PC-9 (cell line): ENCODE data around the gene ASB13. TPM values are rescaled to one million over a fixed set of nuclear protein-coding genes. Genes with fewer than 3 reads are reported as not detected.

Experiments
- BruUV-seq: library from RNA; stranded (reverse); fragments of 400-500 nt; replicated peaks from 2 replicates; lab custom pipeline; 2021; lab: Mats Ljungman, UMichigan
- CTCF ChIA-PET: fragments of 300-600 bp; sonication (Branson Sonifier 250); formaldehyde crosslinking; loops from one replicate; lab custom pipeline; 2022; ENCODE audit warnings: antibody characterized with exemption; lab: Charles Lee
- POLR2A ChIA-PET: fragments of 300-600 bp; sonication (Branson Sonifier 250); formaldehyde crosslinking; loops from one replicate; lab custom pipeline; 2022; ENCODE audit warnings: antibody characterized with exemption; ENCODE audit not compliant: unreplicated experiment; lab: Charles Lee
- DNase-seq, 2 experiments: peaks; one replicate each; pipeline versions ENCODE4 v3.0.0 to v3.0.0-alpha.2; 2015 to 2022; ENCODE audit warnings: mixed read lengths in 1 of 2
- H2AFZ ChIP-seq: fragments of 200-600 bp; sonication (generic); 2 replicates; pipeline ENCODE4 v1.8.1; 2017; ENCODE audit warnings: antibody characterized with exemption
- H3F3A ChIP-seq: fragments of 200-600 bp; sonication (generic); 2 replicates; pipeline ENCODE4 v1.8.1; 2017; ENCODE audit warnings: antibody characterized with exemption, mild to moderate bottlenecking, low read depth; ENCODE audit not compliant: insufficient read depth
- H3K27ac ChIP-seq: fragments of 200-600 bp; sonication (generic); 2 replicates; pipeline ENCODE4 v1.6.1; 2016; ENCODE audit warnings: mixed run types
- H3K27me3 ChIP-seq: fragments of 200-600 bp; sonication (generic); 2 replicates; pipeline ENCODE4 v1.6.1; 2016; ENCODE audit warnings: low read depth, mixed run types; ENCODE audit not compliant: insufficient read depth
- H3K36me3 ChIP-seq: fragments of 200-600 bp; sonication (generic); 2 replicates; pipeline ENCODE4 v1.6.1; 2016; ENCODE audit warnings: low read depth, mixed run types
- H3K4me1 ChIP-seq: fragments of 200-600 bp; sonication (generic); replicated peaks from 2 replicates; pipeline ENCODE4 v1.6.1; 2016; ENCODE audit warnings: mixed run types; ENCODE audit not compliant: insufficient read depth
- H3K4me2 ChIP-seq: fragments of 200-600 bp; sonication (generic); 2 replicates; pipeline ENCODE4 v1.6.1; 2017; ENCODE audit warnings: mixed run types
- H3K4me3 ChIP-seq: fragments of 200-600 bp; sonication (generic); 2 replicates; pipeline ENCODE4 v1.6.1; 2016; ENCODE audit warnings: mixed run types
- H3K79me2 ChIP-seq: fragments of 200-600 bp; sonication (generic); 2 replicates; pipeline ENCODE4 v1.6.1; 2017; ENCODE audit warnings: low read depth, mixed run types
- H3K9me2 ChIP-seq: fragments of 200-600 bp; sonication (generic); 2 replicates; pipeline ENCODE4 v1.8.1; 2017; ENCODE audit warnings: mild to moderate bottlenecking; ENCODE audit not compliant: insufficient read depth
- H3K9me3 ChIP-seq: fragments of 200-600 bp; sonication (generic); 2 replicates; pipeline ENCODE4 v1.8.1; 2016; ENCODE audit warnings: low read depth; ENCODE audit not compliant: insufficient read depth
- H4K20me1 ChIP-seq: fragments of 200-600 bp; sonication (generic); 2 replicates; pipeline ENCODE4 v1.8.1; 2017; ENCODE audit not compliant: insufficient read depth
- CTCF ChIP-seq: fragments of 200-600 bp; sonication (generic); conservative IDR thresholded peaks from 2 replicates; pipeline ENCODE4 v1.6.1; 2017; ENCODE audit warnings: mixed run types, antibody characterized with exemption, mild to moderate bottlenecking, moderate library complexity
- EZH2 ChIP-seq: fragments of 200-600 bp; sonication (generic); IDR thresholded peaks from 2 replicates; pipeline ENCODE4 v1.8.0; 2017; ENCODE audit warnings: antibody characterized with exemption, low read depth
- intact Hi-C: fragments of 100-400 bp; cut with micrococcal nuclease; formaldehyde crosslinking; loops from one replicate; pipeline ENCODE4 v1.10.0; 2022; ENCODE audit not compliant: unreplicated experiment
- total RNA-seq: library from RNA; stranded (reverse); gene quantifications from 2 replicates; pipeline ENCODE4 v1.2.3, GENCODE V29; 2021

ASB13 gene
- total RNA-seq, 1 experiment from 2014 or later = 22.2 TPM

GRCh38 chr10:5606864-5607263, 59.5 kb downstream of the ASB13 start:
- no peaks in the 10 kb centered on the region for H3K36me3 ChIP-seq
- intact Hi-C loops = no loop called here
- no peaks in the 10 kb centered on the region for H3K79me2 ChIP-seq
- peaks cover 24% of the 10 kb centered on the region; the same call in 1 of the 2 replicates for H3F3A ChIP-seq
- no peak overlapping the region for H2AFZ ChIP-seq
- BruUV-seq = no TSS peak
- H3K27me3 ChIP-seq = no peaks in the 10 kb centered on the region
- H3K4me2 ChIP-seq = no peak overlapping the region
- POLR2A ChIA-PET = no interaction called here
- no peaks in the 10 kb centered on the region for H4K20me1 ChIP-seq
- CTCF ChIA-PET = no interaction called here
- no peaks in the 10 kb centered on the region for H3K9me2 ChIP-seq
- H3K9me3 ChIP-seq = no peaks in the 10 kb centered on the region
- H3K27ac ChIP-seq = no peak overlapping the region
- peaks cover 39% of the 10 kb centered on the region for H3K4me1 ChIP-seq
- no peak for TF ChIP-seq EZH2
- TF ChIP-seq CTCF = no peak
- no peak for DNase-seq
- no peak overlapping the region for H3K4me3 ChIP-seq

GRCh38 chr10:5606321-5606720, 60.1 kb downstream of the ASB13 start:
- H3K79me2 ChIP-seq = no peaks in the 10 kb centered on the region
- POLR2A ChIA-PET = no interaction called here
- peaks cover 33% of the 10 kb centered on the region for H3K4me1 ChIP-seq
- TF ChIP-seq EZH2 (no peak), CTCF (no peak)
- no peak overlapping the region for H3K27ac ChIP-seq
- H2AFZ ChIP-seq = no peak overlapping the region
- H3K4me3 ChIP-seq = no peak overlapping the region
- H3K4me2 ChIP-seq = no peak overlapping the region
- H3K9me2 ChIP-seq = no peaks in the 10 kb centered on the region
- no peaks in the 10 kb centered on the region for H3K36me3 ChIP-seq
- H3K9me3 ChIP-seq = no peaks in the 10 kb centered on the region
- BruUV-seq = no TSS peak
- CTCF ChIA-PET = no interaction called here
- H3F3A ChIP-seq = peaks cover 18% of the 10 kb centered on the region; the same call in 1 of the 2 replicates
- no peaks in the 10 kb centered on the region for H3K27me3 ChIP-seq
- intact Hi-C loops = no loop called here
- DNase-seq = no peak
- no peaks in the 10 kb centered on the region for H4K20me1 ChIP-seq

- Histone ChIP-seq H3K4me3 (no peak overlapping the region), H3F3A (peaks cover 6% of the 10 kb centered on the region; the same call in 1 of the 2 replicates), H3K27me3 (no peaks in the 10 kb centered on the region), H3K27ac (no peak overlapping the region), H3K9me2 (no peaks in the 10 kb centered on the region), H3K79me2 (no peaks in the 10 kb centered on the region), H4K20me1 (no peaks in the 10 kb centered on the region), H3K4me1 (peaks cover 22% of the 10 kb centered on the region), H2AFZ (no peak overlapping the region), H3K9me3 (no peaks in the 10 kb centered on the region), H3K4me2 (no peak overlapping the region), H3K36me3 (no peaks in the 10 kb centered on the region)
- intact Hi-C loops = no loop called here
- DNase-seq = no peak
- TF ChIP-seq CTCF (no peak), EZH2 (no peak)
- ChIA-PET POLR2A (interaction anchor here (0.6 to 0.7 kb wide), 2 partner anchors 9 to 22 kb away, joined by 4 to 21 read pairs; no protein-coding TSS in a partner anchor), CTCF (interaction anchor here (0.7 kb wide), 2 partner anchors 18 to 20 kb away, joined by 3 to 9 read pairs; no protein-coding TSS in a partner anchor)
- BruUV-seq = no TSS peak
Measured at GRCh38 chr10:5604961-5605360, 61.4 kb downstream of the ASB13 start.
